ENCODE measurements around the gene CC2D1B.

DNA sequence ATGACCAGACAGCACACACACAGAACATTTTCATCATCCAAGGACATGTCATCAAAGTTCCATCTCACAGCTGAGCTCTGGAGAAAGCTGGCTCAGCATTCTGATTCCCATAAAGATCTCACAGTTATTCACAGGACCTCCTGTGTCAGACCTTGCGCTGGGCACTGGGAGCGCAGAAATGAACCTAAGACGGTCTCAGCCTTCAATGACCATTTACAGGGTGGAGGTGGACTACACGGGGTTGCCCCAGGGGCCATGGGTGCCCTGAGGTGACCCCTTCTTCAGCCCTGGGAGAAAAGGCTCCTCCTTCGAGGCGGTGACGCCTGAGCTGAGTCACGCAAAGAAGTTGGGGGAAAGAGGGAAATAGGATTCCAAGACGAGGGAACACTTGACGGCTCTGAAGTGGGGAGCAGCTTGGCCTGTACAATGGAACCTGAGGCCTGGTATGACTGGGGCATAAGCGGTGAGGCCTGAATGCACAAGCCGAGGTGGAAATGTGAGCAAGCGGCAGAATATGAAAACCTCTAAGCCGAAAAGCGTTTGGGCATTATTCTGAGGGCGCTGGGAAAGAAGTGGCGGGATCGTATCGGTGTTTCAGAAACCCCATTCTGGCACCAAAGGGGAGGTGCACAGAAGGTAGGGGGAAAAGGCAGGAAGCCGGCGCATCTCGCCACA lies 797 bp downstream of the CC2D1B start:
- TF ChIP-seq, protein P1, sequence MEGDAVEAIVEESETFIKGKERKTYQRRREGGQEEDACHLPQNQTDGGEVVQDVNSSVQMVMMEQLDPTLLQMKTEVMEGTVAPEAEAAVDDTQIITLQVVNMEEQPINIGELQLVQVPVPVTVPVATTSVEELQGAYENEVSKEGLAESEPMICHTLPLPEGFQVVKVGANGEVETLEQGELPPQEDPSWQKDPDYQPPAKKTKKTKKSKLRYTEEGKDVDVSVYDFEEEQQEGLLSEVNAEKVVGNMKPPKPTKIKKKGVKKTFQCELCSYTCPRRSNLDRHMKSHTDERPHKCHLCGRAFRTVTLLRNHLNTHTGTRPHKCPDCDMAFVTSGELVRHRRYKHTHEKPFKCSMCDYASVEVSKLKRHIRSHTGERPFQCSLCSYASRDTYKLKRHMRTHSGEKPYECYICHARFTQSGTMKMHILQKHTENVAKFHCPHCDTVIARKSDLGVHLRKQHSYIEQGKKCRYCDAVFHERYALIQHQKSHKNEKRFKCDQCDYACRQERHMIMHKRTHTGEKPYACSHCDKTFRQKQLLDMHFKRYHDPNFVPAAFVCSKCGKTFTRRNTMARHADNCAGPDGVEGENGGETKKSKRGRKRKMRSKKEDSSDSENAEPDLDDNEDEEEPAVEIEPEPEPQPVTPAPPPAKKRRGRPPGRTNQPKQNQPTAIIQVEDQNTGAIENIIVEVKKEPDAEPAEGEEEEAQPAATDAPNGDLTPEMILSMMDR (IDR thresholded peaks at IDR 0.05), result no peak
- TF ChIP-seq JUN (CRISPR knock-in tag; IDR thresholded peaks at IDR 0.05), result no peak
- TF ChIP-seq USF2 (CRISPR knock-in tag; IDR thresholded peaks at IDR 0.05), result no peak
- no peak for TF ChIP-seq CBFB (CRISPR knock-in tag; IDR thresholded peaks at IDR 0.05; ENCODE audit: low read depth)
- TF ChIP-seq NFE2L1 (CRISPR knock-in tag; IDR thresholded peaks at IDR 0.05), result no peak
- no peak for TF ChIP-seq E2F1 (CRISPR knock-in tag; IDR thresholded peaks at IDR 0.05)
- TF ChIP-seq MAX (CRISPR knock-in tag; IDR thresholded peaks at IDR 0.05), result no peak

All from WTC11 (cell line).